WTC11 (cell line): ENCODE data around the gene CAPN12.
"Not testable (repeated sequence)": the region's sequence is repeated elsewhere in the genome, so short reads cannot be mapped to it uniquely, and the experiment has no call there.

Source experiments
- ETV6 ChIP-seq: sonication (generic); formaldehyde crosslinking; IDR thresholded peaks from 2 replicates; pipeline ENCODE4 v1.8.1; 2022; ENCODE audit warnings: mild to moderate bottlenecking, missing genetic modification reagents
- TEAD4 ChIP-seq: sonication (generic); formaldehyde crosslinking; IDR thresholded peaks from 2 replicates; pipeline ENCODE4 v1.8.0; 2022; ENCODE audit warnings: mild to moderate bottlenecking, missing genetic modification reagents
- TF ChIP-seq, protein P1 (sequence below): sonication (generic); formaldehyde crosslinking; IDR thresholded peaks from 2 replicates; pipeline ENCODE4 v1.8.0; 2022; ENCODE audit warnings: mild to moderate bottlenecking, missing genetic modification reagents
- TF ChIP-seq, protein P2 (sequence below): fragments of 200-600 bp; IDR thresholded peaks from 2 replicates; pipeline ENCODE4 v1.8.0; 2022; ENCODE audit warnings: antibody characterized with exemption
- TF ChIP-seq, protein P3 (sequence below): sonication (generic); formaldehyde crosslinking; IDR thresholded peaks from 2 replicates; pipeline ENCODE4 v1.8.1; 2023; ENCODE audit warnings: mild to moderate bottlenecking, missing genetic modification reagents
- TF ChIP-seq, protein P4 (sequence below): sonication (generic); formaldehyde crosslinking; IDR thresholded peaks from 2 replicates; pipeline ENCODE4 v1.8.0; 2022; ENCODE audit warnings: mild to moderate bottlenecking, missing genetic modification reagents

DNA sequence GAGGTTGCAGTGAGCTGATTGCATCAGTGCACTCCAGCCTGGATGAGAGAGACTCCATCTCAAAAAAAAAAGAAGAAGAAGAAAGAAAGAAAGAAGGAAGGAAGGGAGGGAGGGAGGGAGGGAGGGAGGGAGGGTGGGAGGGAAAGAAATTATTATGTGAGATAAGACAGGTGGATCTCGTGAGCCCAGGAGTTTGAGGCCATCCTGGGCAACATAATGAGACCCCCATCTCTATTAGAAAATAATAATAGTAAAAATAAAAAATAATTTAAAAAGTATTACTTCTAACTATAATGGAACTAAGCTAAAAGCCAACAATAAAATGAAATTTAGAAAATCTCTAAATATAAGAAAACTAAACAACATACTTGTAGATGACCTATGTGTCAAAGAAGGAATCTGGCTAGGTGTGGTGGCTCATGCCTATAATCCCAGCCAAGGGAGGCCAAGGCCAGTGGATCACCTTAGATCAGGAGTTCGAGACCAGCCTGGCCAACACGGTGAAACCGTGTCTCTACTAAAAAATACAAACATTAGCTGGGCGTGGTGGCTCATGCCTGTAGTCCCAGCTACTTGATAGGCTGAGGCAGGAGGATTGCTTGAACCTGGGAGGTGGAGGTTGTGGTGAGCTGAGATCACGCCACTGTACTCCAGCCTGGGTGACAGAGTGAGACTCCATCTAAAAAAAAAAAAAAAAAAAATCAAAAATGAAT is 16.7 kb upstream of the CAPN12 start:
- not testable (repeated sequence) for TF ChIP-seq ETV6; TEAD4 (CRISPR knock-in tag)
- TF ChIP-seq, protein P1, sequence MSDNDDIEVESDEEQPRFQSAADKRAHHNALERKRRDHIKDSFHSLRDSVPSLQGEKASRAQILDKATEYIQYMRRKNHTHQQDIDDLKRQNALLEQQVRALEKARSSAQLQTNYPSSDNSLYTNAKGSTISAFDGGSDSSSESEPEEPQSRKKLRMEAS = not testable (repeated sequence)
- TF ChIP-seq, protein P2, sequence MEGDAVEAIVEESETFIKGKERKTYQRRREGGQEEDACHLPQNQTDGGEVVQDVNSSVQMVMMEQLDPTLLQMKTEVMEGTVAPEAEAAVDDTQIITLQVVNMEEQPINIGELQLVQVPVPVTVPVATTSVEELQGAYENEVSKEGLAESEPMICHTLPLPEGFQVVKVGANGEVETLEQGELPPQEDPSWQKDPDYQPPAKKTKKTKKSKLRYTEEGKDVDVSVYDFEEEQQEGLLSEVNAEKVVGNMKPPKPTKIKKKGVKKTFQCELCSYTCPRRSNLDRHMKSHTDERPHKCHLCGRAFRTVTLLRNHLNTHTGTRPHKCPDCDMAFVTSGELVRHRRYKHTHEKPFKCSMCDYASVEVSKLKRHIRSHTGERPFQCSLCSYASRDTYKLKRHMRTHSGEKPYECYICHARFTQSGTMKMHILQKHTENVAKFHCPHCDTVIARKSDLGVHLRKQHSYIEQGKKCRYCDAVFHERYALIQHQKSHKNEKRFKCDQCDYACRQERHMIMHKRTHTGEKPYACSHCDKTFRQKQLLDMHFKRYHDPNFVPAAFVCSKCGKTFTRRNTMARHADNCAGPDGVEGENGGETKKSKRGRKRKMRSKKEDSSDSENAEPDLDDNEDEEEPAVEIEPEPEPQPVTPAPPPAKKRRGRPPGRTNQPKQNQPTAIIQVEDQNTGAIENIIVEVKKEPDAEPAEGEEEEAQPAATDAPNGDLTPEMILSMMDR = not testable (repeated sequence)
- TF ChIP-seq, protein P3, sequence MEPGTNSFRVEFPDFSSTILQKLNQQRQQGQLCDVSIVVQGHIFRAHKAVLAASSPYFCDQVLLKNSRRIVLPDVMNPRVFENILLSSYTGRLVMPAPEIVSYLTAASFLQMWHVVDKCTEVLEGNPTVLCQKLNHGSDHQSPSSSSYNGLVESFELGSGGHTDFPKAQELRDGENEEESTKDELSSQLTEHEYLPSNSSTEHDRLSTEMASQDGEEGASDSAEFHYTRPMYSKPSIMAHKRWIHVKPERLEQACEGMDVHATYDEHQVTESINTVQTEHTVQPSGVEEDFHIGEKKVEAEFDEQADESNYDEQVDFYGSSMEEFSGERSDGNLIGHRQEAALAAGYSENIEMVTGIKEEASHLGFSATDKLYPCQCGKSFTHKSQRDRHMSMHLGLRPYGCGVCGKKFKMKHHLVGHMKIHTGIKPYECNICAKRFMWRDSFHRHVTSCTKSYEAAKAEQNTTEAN (CRISPR knock-in tag) = not testable (repeated sequence)
- TF ChIP-seq, protein P4, sequence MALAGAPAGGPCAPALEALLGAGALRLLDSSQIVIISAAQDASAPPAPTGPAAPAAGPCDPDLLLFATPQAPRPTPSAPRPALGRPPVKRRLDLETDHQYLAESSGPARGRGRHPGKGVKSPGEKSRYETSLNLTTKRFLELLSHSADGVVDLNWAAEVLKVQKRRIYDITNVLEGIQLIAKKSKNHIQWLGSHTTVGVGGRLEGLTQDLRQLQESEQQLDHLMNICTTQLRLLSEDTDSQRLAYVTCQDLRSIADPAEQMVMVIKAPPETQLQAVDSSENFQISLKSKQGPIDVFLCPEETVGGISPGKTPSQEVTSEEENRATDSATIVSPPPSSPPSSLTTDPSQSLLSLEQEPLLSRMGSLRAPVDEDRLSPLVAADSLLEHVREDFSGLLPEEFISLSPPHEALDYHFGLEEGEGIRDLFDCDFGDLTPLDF (CRISPR knock-in tag) = not testable (repeated sequence)
